Caco-2 (cell line): ENCODE data around the gene GRID1. TPM values are rescaled to one million over a fixed set of nuclear protein-coding genes. Genes with fewer than 3 reads are reported as not detected.

Experiments used
- BruUV-seq: library from RNA; stranded (reverse); fragments of 400-500 nt; replicated peaks from 2 replicates; lab custom pipeline; 2021; lab: Mats Ljungman, UMichigan
- CTCF ChIA-PET: fragments of 300-600 bp; sonication (Branson Sonifier 250); formaldehyde crosslinking; loops from one replicate; lab custom pipeline; 2022; ENCODE audit warnings: antibody characterized with exemption; lab: Charles Lee
- POLR2A ChIA-PET: fragments of 300-600 bp; sonication (Branson Sonifier 250); formaldehyde crosslinking; loops from one replicate; lab custom pipeline; 2022; ENCODE audit warnings: antibody characterized with exemption; lab: Charles Lee
- DNase-seq, 2 experiments: peaks; one replicate each; pipeline versions ENCODE4 v3.0.0 to v3.0.0-alpha.2; 2020 to 2022
- H3K27me3 ChIP-seq: replicated peaks from 2 replicates; pipeline ENCODE4 v1.6.0; 2011; ENCODE audit warnings: low read length; ENCODE audit not compliant: control insufficient read depth, insufficient read depth
- H3K36me3 ChIP-seq: 2 replicates; pipeline ENCODE4 v1.5.1; 2011; ENCODE audit warnings: low read length; ENCODE audit not compliant: control insufficient read depth, insufficient read depth
- H3K4me1 ChIP-seq: fragments of 250-450 bp; sonication (Bioruptor Pico); 2 replicates; pipeline ENCODE4 v1.5.1; 2020; ENCODE audit warnings: mild to moderate bottlenecking
- H3K4me3 ChIP-seq: 2 replicates; pipeline ENCODE4 v1.5.1; 2011; ENCODE audit warnings: low read depth, mild to moderate bottlenecking, control low read depth, low read length
- H3K9me3 ChIP-seq: fragments of 250-450 bp; sonication (Bioruptor Pico); 2 replicates; pipeline ENCODE4 v1.5.1; 2020; ENCODE audit warnings: mild to moderate bottlenecking, moderate library complexity
- H3K27ac Mint-ChIP-seq: one replicate; pipeline ENCODE4 v1.8.0; 2022; ENCODE audit warnings: mixed read lengths; ENCODE audit not compliant: unreplicated experiment
- H3K27me3 Mint-ChIP-seq: one replicate; pipeline ENCODE4 v1.8.0; 2022; ENCODE audit warnings: mixed read lengths; ENCODE audit not compliant: insufficient read depth, unreplicated experiment
- H3K36me3 Mint-ChIP-seq: one replicate; pipeline ENCODE4 v1.8.0; 2022; ENCODE audit warnings: mild to moderate bottlenecking, mixed read lengths; ENCODE audit not compliant: insufficient read depth, unreplicated experiment
- H3K4me1 Mint-ChIP-seq: one replicate; pipeline ENCODE4 v1.8.0; 2022; ENCODE audit warnings: low read depth, mixed read lengths; ENCODE audit not compliant: unreplicated experiment
- H3K4me3 Mint-ChIP-seq: one replicate; pipeline ENCODE4 v1.8.0; 2022; ENCODE audit warnings: mild to moderate bottlenecking, moderate library complexity, mixed read lengths; ENCODE audit not compliant: unreplicated experiment
- H3K9me3 Mint-ChIP-seq: one replicate; pipeline ENCODE4 v1.8.0; 2022; ENCODE audit warnings: mixed read lengths; ENCODE audit not compliant: unreplicated experiment
- intact Hi-C: fragments of 100-400 bp; cut with micrococcal nuclease; formaldehyde crosslinking; loops from one replicate; pipeline ENCODE4 v1.10.0; 2022; ENCODE audit not compliant: unreplicated experiment
- total RNA-seq: library from RNA; stranded (reverse); gene quantifications from 2 replicates; pipeline ENCODE4 v1.2.3, GENCODE V29; 2022
- TF ChIP-seq, protein P1 (sequence below), 2 experiments: fragments of 200-600 bp in 1 of 2; IDR thresholded peaks; 1 replicate in 1 of 2; 2 replicates in 1 of 2; pipeline versions ENCODE4 v1.5.1 to v1.8.0; 2011 to 2022; ENCODE audit warnings: antibody characterized with exemption in 1 of 2, control low read depth in 1 of 2, inconsistent platforms in 1 of 2, low read depth in 1 of 2, low read length in 1 of 2, mild to moderate bottlenecking in 1 of 2, moderate library complexity in 1 of 2; ENCODE audit not compliant: insufficient read depth in 1 of 2, severe bottlenecking in 1 of 2, unreplicated experiment in 1 of 2

GRID1 gene
- total RNA-seq, 1 experiment from 2014 or later, result 8.0 TPM

DNA sequence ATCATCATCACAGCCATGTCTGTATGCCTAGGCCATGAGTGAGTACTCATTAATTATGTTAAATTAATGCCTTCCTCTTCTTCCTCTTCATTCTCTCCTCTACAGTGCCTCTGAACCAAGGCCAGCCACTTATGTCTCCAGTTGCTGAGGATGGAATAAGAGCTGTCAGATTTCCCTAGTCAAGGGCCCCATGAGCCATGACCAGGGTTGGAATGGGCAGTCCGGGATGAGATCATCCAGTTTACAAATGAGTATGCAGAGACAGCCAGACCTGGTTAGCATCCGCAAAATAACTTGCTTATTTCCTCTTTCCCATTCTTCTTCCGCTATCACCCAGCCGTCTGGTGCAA lies 342.7 kb downstream of the GRID1 start:
- no peaks in the 10 kb centered on the region for H3K27me3 ChIP-seq
- ChIA-PET POLR2A (no interaction called here), CTCF (no interaction called here)
- Mint-ChIP-seq H3K9me3 (peaks cover under 1% of the 10 kb centered on the region), H3K27ac (no peak overlapping the region), H3K4me1 (no peaks in the 10 kb centered on the region), H3K36me3 (no peaks in the 10 kb centered on the region), H3K4me3 (no peak overlapping the region), H3K27me3 (no peaks in the 10 kb centered on the region)
- TF ChIP-seq, protein P1, sequence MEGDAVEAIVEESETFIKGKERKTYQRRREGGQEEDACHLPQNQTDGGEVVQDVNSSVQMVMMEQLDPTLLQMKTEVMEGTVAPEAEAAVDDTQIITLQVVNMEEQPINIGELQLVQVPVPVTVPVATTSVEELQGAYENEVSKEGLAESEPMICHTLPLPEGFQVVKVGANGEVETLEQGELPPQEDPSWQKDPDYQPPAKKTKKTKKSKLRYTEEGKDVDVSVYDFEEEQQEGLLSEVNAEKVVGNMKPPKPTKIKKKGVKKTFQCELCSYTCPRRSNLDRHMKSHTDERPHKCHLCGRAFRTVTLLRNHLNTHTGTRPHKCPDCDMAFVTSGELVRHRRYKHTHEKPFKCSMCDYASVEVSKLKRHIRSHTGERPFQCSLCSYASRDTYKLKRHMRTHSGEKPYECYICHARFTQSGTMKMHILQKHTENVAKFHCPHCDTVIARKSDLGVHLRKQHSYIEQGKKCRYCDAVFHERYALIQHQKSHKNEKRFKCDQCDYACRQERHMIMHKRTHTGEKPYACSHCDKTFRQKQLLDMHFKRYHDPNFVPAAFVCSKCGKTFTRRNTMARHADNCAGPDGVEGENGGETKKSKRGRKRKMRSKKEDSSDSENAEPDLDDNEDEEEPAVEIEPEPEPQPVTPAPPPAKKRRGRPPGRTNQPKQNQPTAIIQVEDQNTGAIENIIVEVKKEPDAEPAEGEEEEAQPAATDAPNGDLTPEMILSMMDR (IDR thresholded peaks at IDR 0.05; ENCODE audit: insufficient read depth in 1 of 2, low read depth in 1 of 2, low read length in 1 of 2, severe bottlenecking in 1 of 2, unreplicated experiment in 1 of 2), result no peak
- no peaks in the 10 kb centered on the region for H3K4me1 ChIP-seq
- intact Hi-C loops, result no loop called here
- H3K4me3 ChIP-seq, result no peak overlapping the region
- no peaks in the 10 kb centered on the region for H3K36me3 ChIP-seq
- no TSS peak for BruUV-seq
- no peak for DNase-seq
- no peaks in the 10 kb centered on the region for H3K9me3 ChIP-seq

DNA sequence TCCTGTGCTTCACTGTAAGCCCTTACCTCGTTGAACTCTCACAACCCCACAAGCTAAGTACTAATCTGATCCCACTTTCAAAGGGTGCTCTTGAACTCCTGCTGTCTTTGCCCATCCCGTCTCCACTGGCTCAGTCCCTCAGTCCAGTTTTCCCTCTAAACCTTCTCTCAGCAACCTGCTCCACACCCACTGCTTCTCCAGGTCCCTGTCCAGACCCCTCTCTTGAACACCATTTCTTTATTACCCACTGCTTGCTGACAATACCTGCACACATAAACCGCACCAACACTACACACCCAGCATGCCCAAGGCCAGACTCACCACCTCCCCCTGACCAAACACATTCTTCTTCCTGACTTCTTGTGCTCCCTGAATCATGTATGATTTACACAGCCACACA lies 343.3 kb downstream of the GRID1 start:
- Mint-ChIP-seq H3K27me3 (no peaks in the 10 kb centered on the region), H3K4me3 (no peak overlapping the region), H3K9me3 (no peaks in the 10 kb centered on the region), H3K36me3 (no peaks in the 10 kb centered on the region), H3K27ac (no peak overlapping the region), H3K4me1 (no peaks in the 10 kb centered on the region)
- DNase-seq, result no peak
- intact Hi-C loops, result no loop called here
- TF ChIP-seq, protein P1 (IDR thresholded peaks at IDR 0.05; ENCODE audit: insufficient read depth in 1 of 2, low read depth in 1 of 2, low read length in 1 of 2, severe bottlenecking in 1 of 2, unreplicated experiment in 1 of 2), result no peak
- BruUV-seq, result no TSS peak
- ChIA-PET CTCF (no interaction called here), POLR2A (no interaction called here)
- H3K9me3 ChIP-seq, result no peaks in the 10 kb centered on the region
- no peaks in the 10 kb centered on the region for H3K36me3 ChIP-seq
- H3K4me1 ChIP-seq, result no peaks in the 10 kb centered on the region
- H3K27me3 ChIP-seq, result no peaks in the 10 kb centered on the region
- no peak overlapping the region for H3K4me3 ChIP-seq

DNA sequence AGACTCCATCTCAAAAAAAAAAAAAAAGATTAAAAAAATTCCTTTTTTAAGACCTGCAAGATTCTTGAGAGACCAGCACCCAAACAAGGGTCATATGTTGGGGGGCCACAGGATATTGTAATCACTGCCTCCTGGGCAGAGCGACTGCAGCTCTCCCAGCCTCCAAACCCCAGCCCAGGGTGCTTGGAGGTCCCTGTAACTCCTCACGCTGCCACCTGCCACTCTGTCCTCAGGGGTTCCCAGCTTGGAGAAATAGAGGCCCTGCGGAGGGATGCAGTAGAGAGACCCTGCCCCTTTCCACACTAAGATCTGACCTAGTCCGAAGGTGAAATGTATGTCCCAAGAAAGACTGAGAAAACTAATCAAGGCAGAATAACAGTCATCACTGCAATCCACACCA lies 343.7 kb downstream of the GRID1 start:
- H3K9me3 ChIP-seq, result no peaks in the 10 kb centered on the region
- ChIA-PET POLR2A (no interaction called here), CTCF (no interaction called here)
- H3K4me3 ChIP-seq, result no peak overlapping the region
- Mint-ChIP-seq H3K9me3 (no peaks in the 10 kb centered on the region), H3K36me3 (no peaks in the 10 kb centered on the region), H3K27ac (no peak overlapping the region), H3K27me3 (no peaks in the 10 kb centered on the region), H3K4me1 (no peaks in the 10 kb centered on the region), H3K4me3 (no peak overlapping the region)
- H3K36me3 ChIP-seq, result no peaks in the 10 kb centered on the region
- H3K27me3 ChIP-seq, result no peaks in the 10 kb centered on the region
- H3K4me1 ChIP-seq, result no peaks in the 10 kb centered on the region
- no TSS peak for BruUV-seq
- TF ChIP-seq, protein P1 (IDR thresholded peaks at IDR 0.05; ENCODE audit: insufficient read depth in 1 of 2, low read depth in 1 of 2, low read length in 1 of 2, severe bottlenecking in 1 of 2, unreplicated experiment in 1 of 2), result no peak
- no peak for DNase-seq
- intact Hi-C loops, result no loop called here
